GM12878 (cell line): ENCODE results near the gene CAPN14. TPM values are rescaled to one million over a fixed set of nuclear protein-coding genes. Genes with fewer than 3 reads are reported as not detected.

ENCODE experiments used
- ATAC-seq: fragments of 200-7000 bp; cut with Tn5 transposase; 3 replicates; pipeline ENCODE4 v1.9.1; 2020; ENCODE audit warnings: mild to moderate bottlenecking, moderate library complexity
- BruUV-seq: library from RNA; stranded (reverse); fragments of 400-500 nt; replicated peaks from 2 replicates; lab custom pipeline; 2021; lab: Mats Ljungman, UMichigan
- CTCF ChIA-PET: fragments of 300-600 bp; sonication (Branson Sonifier 250); formaldehyde crosslinking; extraction: SDS; loops from one replicate; lab custom pipeline; 2021; ENCODE audit warnings: inconsistent platforms; lab: Yijun Ruan, JAX
- POLR2A ChIA-PET: fragments of 350-600 bp; formaldehyde crosslinking; extraction: SDS; loops from one replicate; lab custom pipeline; 2021; ENCODE audit warnings: inconsistent platforms; lab: Charles Lee
- RAD21 ChIA-PET: fragments of 300-600 bp; sonication (Branson Sonifier 250); formaldehyde crosslinking; loops from one replicate; lab custom pipeline; 2023; ENCODE audit warnings: antibody characterized with exemption; ENCODE audit not compliant: unreplicated experiment; lab: Charles Lee
- SMC1A ChIA-PET: fragments of 300-600 bp; sonication (Branson Sonifier 250); formaldehyde crosslinking; loops from one replicate; lab custom pipeline; 2023; ENCODE audit not compliant: unreplicated experiment, uncharacterized antibody; lab: Charles Lee
- DNase-seq: peaks from one replicate; pipeline ENCODE4 v3.0.0-alpha.2; 2011; ENCODE audit warnings: low read depth, low spot score
- FAIRE-seq: peaks from 3 replicates; lab custom pipeline; 2011; peaks lifted over from hg19 to GRCh38; lab: Jason Lieb, UNC
- H2AFZ ChIP-seq: 2 replicates; pipeline ENCODE4 v1.6.0; 2011; ENCODE audit warnings: low read depth, low read length, control low read depth; ENCODE audit not compliant: control insufficient read depth
- H3K27ac ChIP-seq: 2 replicates; pipeline ENCODE4 v1.5.1; 2011; ENCODE audit warnings: control low read depth; ENCODE audit not compliant: control insufficient read depth, insufficient read depth
- H3K27me3 ChIP-seq, 2 experiments: replicated peaks in 1 of 2; 2 replicates each; pipeline versions ENCODE4 v1.6.0 to v1.6.1; 2011; ENCODE audit warnings: low read length in 1 of 2; ENCODE audit not compliant: control insufficient read depth in 2 of 2, insufficient read depth in 2 of 2
- H3K36me3 ChIP-seq, 2 experiments: 2 replicates each; pipeline ENCODE4 v1.5.1; 2011; ENCODE audit warnings: low read length in 1 of 2; ENCODE audit not compliant: control insufficient read depth in 2 of 2, insufficient read depth in 2 of 2
- H3K4me1 ChIP-seq: 2 replicates; pipeline ENCODE4 v1.6.1; 2011; ENCODE audit warnings: mild to moderate bottlenecking, low read length, moderate library complexity, mixed read lengths; ENCODE audit not compliant: control insufficient read depth, insufficient read depth
- H3K4me2 ChIP-seq: 2 replicates; pipeline ENCODE4 v1.6.0; 2011; ENCODE audit warnings: control low read depth; ENCODE audit not compliant: control insufficient read depth, insufficient read depth
- H3K4me3 ChIP-seq: fragments of 200-600 bp; sonication (generic); 2 replicates; pipeline ENCODE4 v1.5.1; 2016
- H3K79me2 ChIP-seq: 2 replicates; pipeline ENCODE4 v1.6.0; 2011; ENCODE audit warnings: low read length; ENCODE audit not compliant: control insufficient read depth, insufficient read depth
- H3K9ac ChIP-seq: 2 replicates; pipeline ENCODE4 v1.8.0; 2011; ENCODE audit warnings: low read length, control low read depth, mixed read lengths; ENCODE audit not compliant: control insufficient read depth, insufficient read depth
- H3K9me3 ChIP-seq: replicated peaks from 3 replicates; pipeline ENCODE4 v1.5.1; 2011; ENCODE audit warnings: mild to moderate bottlenecking, low read length; ENCODE audit not compliant: control insufficient read depth, insufficient read depth
- H4K20me1 ChIP-seq: 2 replicates; pipeline ENCODE4 v1.6.0; 2011; ENCODE audit not compliant: control insufficient read depth, insufficient read depth
- ASH2L ChIP-seq: fragments of 300-600, 200-600 bp; sonication (generic); IDR thresholded peaks from 2 replicates; pipeline ENCODE4 v1.6.1; 2017; ENCODE audit warnings: low read depth, mild to moderate bottlenecking, borderline replicate concordance
- CBX5 ChIP-seq: sonication (generic); IDR thresholded peaks from 2 replicates; pipeline ENCODE4 v1.6.1; 2016; ENCODE audit warnings: low read depth, moderate library complexity, mild to moderate bottlenecking, inconsistent platforms
- CHD1 ChIP-seq: IDR thresholded peaks from 2 replicates; pipeline ENCODE4 v1.6.1; 2012; ENCODE audit warnings: low read depth, low read length, improper control_type of control experiment
- CUX1 ChIP-seq: IDR thresholded peaks from 2 replicates; pipeline ENCODE4 v1.6.1; 2012; ENCODE audit warnings: improper control_type of control experiment, low read depth, low read length; ENCODE audit not compliant: insufficient replicate concordance
- EGR1 ChIP-seq, 2 experiments: IDR thresholded peaks; 1 replicate in 1 of 2; 2 replicates in 1 of 2; pipeline ENCODE4 v1.6.1; 2011 to 2012; ENCODE audit warnings: low read depth in 2 of 2, low read length in 2 of 2, borderline replicate concordance in 1 of 2, mild to moderate bottlenecking in 1 of 2, moderate library complexity in 1 of 2
- FOXM1 ChIP-seq: IDR thresholded peaks from 2 replicates; pipeline ENCODE4 v1.6.1; 2012; ENCODE audit warnings: low read depth, mild to moderate bottlenecking, inconsistent platforms, low read length, moderate library complexity
- MLLT1 ChIP-seq: fragments of 450-650 bp; IDR thresholded peaks from 2 replicates; pipeline ENCODE4 v1.6.1; 2016; ENCODE audit warnings: mild to moderate bottlenecking
- MTA3 ChIP-seq: IDR thresholded peaks from 2 replicates; pipeline ENCODE4 v1.6.1; 2012; ENCODE audit warnings: low read length, inconsistent platforms, borderline replicate concordance
- NFYB ChIP-seq: IDR thresholded peaks from 2 replicates; pipeline ENCODE4 v1.6.1; 2011; ENCODE audit warnings: low read depth, mild to moderate bottlenecking, low read length, improper control_type of control experiment, moderate library complexity; ENCODE audit not compliant: insufficient read depth
- NR2C2 ChIP-seq: IDR thresholded peaks from 2 replicates; pipeline ENCODE4 v1.6.1; 2011; ENCODE audit warnings: borderline replicate concordance, low read depth; ENCODE audit not compliant: control insufficient read depth, insufficient read length
- TARDBP ChIP-seq: IDR thresholded peaks from 2 replicates; pipeline ENCODE4 v1.6.1; 2016; ENCODE audit warnings: borderline replicate concordance
- YY1 ChIP-seq: IDR thresholded peaks from 2 replicates; pipeline ENCODE4 v1.6.1; 2011; ENCODE audit warnings: low read depth, mild to moderate bottlenecking, low read length
- ZBTB4 ChIP-seq: fragments of 450-650 bp; formaldehyde crosslinking; IDR thresholded peaks from 2 replicates; pipeline ENCODE4 v1.4.0; 2022; ENCODE audit warnings: mild to moderate bottlenecking, moderate library complexity
- ZSCAN29 ChIP-seq: fragments of 450-650 bp; IDR thresholded peaks from 2 replicates; pipeline ENCODE4 v1.6.1; 2017; ENCODE audit warnings: mild to moderate bottlenecking, moderate library complexity
- WGBS: methylation state at CpG from one replicate; pipeline ENCODE4 v1.1.6; 2016; ENCODE audit warnings: low lambda C conversion rate; ENCODE audit not compliant: insufficient replicate concordance, insufficient coverage; ENCODE audit errors: missing lambda C conversion rate; 5-methylcytosine and 5-hydroxymethylcytosine counted together
- in situ Hi-C: fragments of 300-500 bp; cut with MboI; formaldehyde crosslinking; loops from 9 replicates; pipeline ENCODE4 v1.14.3; 2018; ENCODE audit warnings: mixed read lengths
- intact Hi-C: fragments of 100-400 bp; cut with micrococcal nuclease; formaldehyde crosslinking; loops from one replicate; pipeline ENCODE4 v1.14.2; 2022; ENCODE audit not compliant: unreplicated experiment
- polyA plus RNA-seq, 11 experiments: library from polyadenylated mRNA; depleted of rRNA in 4 of 11; unstranded in 6 of 11; stranded (reverse) in 5 of 11; fragments of >200 nt; fragmentation: Nextera tagmentation in 4 of 11; fragmentation: Illumina TruSeq in 1 of 11; extraction: Ambion mirVana in 4 of 11; extraction: Trizol in 1 of 11; gene quantifications; 1 replicate in 1 of 11; 2 replicates in 10 of 11; pipeline versions ENCODE4 v1.2.1 to v1.2.3, GENCODE V29; 2011 to 2016; ENCODE audit warnings: inconsistent platforms in 2 of 11, missing spikeins in 2 of 11, low read depth in 1 of 11
- total RNA-seq, 4 experiments: library from RNA; depleted of rRNA in 3 of 4; stranded (reverse); fragments of >200 nt in 3 of 4; fragmentation: Illumina TruSeq in 1 of 4; extraction: Trizol in 1 of 4; gene quantifications; 2 replicates each; pipeline versions ENCODE4 v1.2.1 to v1.2.3, GENCODE V29; 2013 to 2021

The CAPN14 gene
- total and polyA plus RNA-seq, 10 of the 15 experiments (the other 5 are each of a cell fraction or from before 2014, with no cell fraction given) = 0.08 to 1.5 (median 1.1) TPM

- H3K4me3 ChIP-seq = no peak overlapping the region
- FAIRE-seq = no peak
- H3K27me3 ChIP-seq = no peaks in the 10 kb centered on the region; a peak in 2 of 4 replicates
- TF ChIP-seq CUX1 = no peak
- no peak for TF ChIP-seq NFYB
- TF ChIP-seq EGR1 (IDR thresholded peaks at IDR 0.05; ENCODE audit: borderline replicate concordance in 1 of 2, low read depth in 2 of 2, low read length in 2 of 2) = no peak
- no peak for TF ChIP-seq CBX5
- TF ChIP-seq ZBTB4 (CRISPR knock-in tag) = no peak
- no peak for TF ChIP-seq NR2C2
- TF ChIP-seq CHD1 = no peak
- TF ChIP-seq TARDBP = no peak
- no peak for TF ChIP-seq ASH2L
- TF ChIP-seq MTA3 = no peak
- no peak for TF ChIP-seq ZSCAN29
- no peak for TF ChIP-seq FOXM1
- TF ChIP-seq MLLT1 = no peak
- no peak for TF ChIP-seq YY1
- CTCF ChIA-PET = interaction anchor here (1.2 to 1.5 kb wide), 2 partner anchors 128 to 490 kb away, joined by 3 read pairs; no protein-coding TSS in a partner anchor
- H3K9ac ChIP-seq = no peak overlapping the region
- no peaks in the 10 kb centered on the region for H3K79me2 ChIP-seq
- no peak for DNase-seq
- POLR2A ChIA-PET = no interaction called here
- no peak overlapping the region for H3K27ac ChIP-seq
- WGBS = 62% methylated on average over 6 of the region's 6 CpGs
- no peaks in the 10 kb centered on the region for H3K36me3 ChIP-seq
- H3K4me1 ChIP-seq = peaks cover 4% of the 10 kb centered on the region; the same call in 1 of the 2 replicates
- in situ Hi-C loops = no loop called here
- no peaks in the 10 kb centered on the region for H4K20me1 ChIP-seq
- SMC1A ChIA-PET = no interaction called here
- ATAC-seq = no peak
- RAD21 ChIA-PET = no interaction called here
- H2AFZ ChIP-seq = no peak overlapping the region
- H3K4me2 ChIP-seq = no peak overlapping the region
- intact Hi-C loops = no loop called here
- no TSS peak for BruUV-seq
- H3K9me3 ChIP-seq = no peaks in the 10 kb centered on the region
Measured at GRCh38 chr2:31204783-31205182, 12.5 kb downstream of the CAPN14 start.
